Measurements from ENCODE around the gene ZNF784. TPM values are rescaled to one million over a fixed set of nuclear protein-coding genes. Genes with fewer than 3 reads are reported as not detected.

ZNF784 gene
- total RNA-seq, 1 donor from 2014 or later: 11.1 TPM

GRCh38 chr19:55646889-55647731 lies 22.7 kb upstream of the ZNF784 start:
- intact Hi-C loops (cut with DNase I): no loop called here
- no peak for DNase-seq (ENCODE audit: missing footprints)
- no peak for ATAC-seq

- intact Hi-C loops (cut with DNase I): no loop called here
- DNase-seq (ENCODE audit: missing footprints) (no peak), ATAC-seq (no peak)
These were observed 21.1 kb upstream of the ZNF784 start for GRCh38 chr19:55645512-55645881.

GRCh38 chr19:55644842-55645511 lies 20.6 kb upstream of the ZNF784 start:
- no peak for ATAC-seq
- intact Hi-C loops (cut with DNase I): no loop called here
- DNase-seq (ENCODE audit: missing footprints): no peak

GRCh38 chr19:55644191-55644833 lies 19.9 kb upstream of the ZNF784 start:
- no peak for DNase-seq (ENCODE audit: missing footprints)
- no peak for ATAC-seq
- intact Hi-C loops (cut with DNase I): no loop called here

GRCh38 chr19:55643887-55644176 lies 19.5 kb upstream of the ZNF784 start:
- no peak for DNase-seq (ENCODE audit: missing footprints)
- intact Hi-C loops (cut with DNase I): no loop called here
- no peak for ATAC-seq

- intact Hi-C loops (cut with DNase I): no loop called here
- peak; percentile 45 for ATAC-seq
- peak; percentile 84 for DNase-seq (ENCODE audit: missing footprints)
These were observed 18.9 kb upstream of the ZNF784 start, which contains the start of gene ZNF581 for GRCh38 chr19:55643003-55643886. Gene ZNF581 (plus strand): TSS chr19:55643649. CDS start chr19:55644572, 923 bp downstream.

GRCh38 chr19:55642153-55643002 lies 18.0 kb upstream of the ZNF784 start:
- intact Hi-C loops (cut with DNase I): no loop called here
- ATAC-seq: no peak
- no peak for DNase-seq (ENCODE audit: missing footprints)

- intact Hi-C loops (cut with DNase I): no loop called here
- ATAC-seq (peak; percentile 1), DNase-seq (ENCODE audit: missing footprints) (no peak)
These were observed 17.2 kb upstream of the ZNF784 start for GRCh38 chr19:55641426-55642152.

- DNase-seq (ENCODE audit: missing footprints) (peak; percentile 86), ATAC-seq (peak; percentile 67)
- intact Hi-C loops (cut with DNase I): no loop called here
These were observed 16.4 kb upstream of the ZNF784 start, which contains the start of gene ZNF580 for GRCh38 chr19:55640577-55641425. Gene ZNF580 (plus strand): TSS chr19:55641002. CDS start chr19:55642509, 1,507 bp downstream.

- intact Hi-C loops (cut with DNase I): no loop called here
- ATAC-seq (peak; percentile 21), DNase-seq (ENCODE audit: missing footprints) (no peak)
These were observed 15.7 kb upstream of the ZNF784 start for GRCh38 chr19:55640043-55640576.

- ATAC-seq: no peak
- intact Hi-C loops (cut with DNase I): no loop called here
- no peak for DNase-seq (ENCODE audit: missing footprints)
These were observed 14.5 kb upstream of the ZNF784 start for GRCh38 chr19:55638864-55639359.

GRCh38 chr19:55637534-55637933 lies 13.2 kb upstream of the ZNF784 start:
- no peak for ATAC-seq
- no peak for DNase-seq (ENCODE audit: missing footprints)
- intact Hi-C loops (cut with DNase I): no loop called here

- ATAC-seq: no peak
- DNase-seq (ENCODE audit: missing footprints): no peak
- intact Hi-C loops (cut with DNase I): no loop called here
These were observed 12.4 kb upstream of the ZNF784 start for GRCh38 chr19:55636723-55637122.

GRCh38 chr19:55635856-55636440 lies 11.6 kb upstream of the ZNF784 start:
- DNase-seq (ENCODE audit: missing footprints) (no peak), ATAC-seq (no peak)
- intact Hi-C loops (cut with DNase I): no loop called here

- intact Hi-C loops (cut with DNase I): no loop called here
- DNase-seq (ENCODE audit: missing footprints) (no peak), ATAC-seq (no peak)
These were observed 11.0 kb upstream of the ZNF784 start for GRCh38 chr19:55635334-55635717.

- DNase-seq (ENCODE audit: missing footprints) (no peak), ATAC-seq (no peak)
- intact Hi-C loops (cut with DNase I): loop anchor here (5.0 kb wide), 2 partner anchors 172 to 173 kb away; partner anchors contain the start of genes C19orf85 and ISOC2
These were observed 9.5 kb upstream of the ZNF784 start for GRCh38 chr19:55633861-55634260.
